Endothelial cell of umbilical vein (primary cell): ENCODE data around the gene YIPF2. TPM values are rescaled to one million over a fixed set of nuclear protein-coding genes. Genes with fewer than 3 reads are reported as not detected.

Experiments
- BruUV-seq: library from RNA; stranded (reverse); fragments of 400-500 nt; replicated peaks from 2 replicates; lab custom pipeline; 2021; lab: Mats Ljungman, UMichigan
- CTCF ChIA-PET: fragments of 300-600, 350-600 bp; sonication (Branson Sonifier 250); formaldehyde crosslinking; loops from one replicate; lab custom pipeline; 2021; ENCODE audit warnings: antibody characterized with exemption, inconsistent platforms; lab: Charles Lee
- POLR2A ChIA-PET: fragments of 300-600, 350-600 bp; sonication (Branson Sonifier 250); formaldehyde crosslinking; loops from one replicate; lab custom pipeline; 2021; ENCODE audit warnings: antibody characterized with exemption, inconsistent platforms; lab: Charles Lee
- DNase-seq: peaks from one replicate; pipeline ENCODE4 v3.0.0-alpha.2; 2011; ENCODE audit warnings: low read depth, low spot score
- FAIRE-seq: peaks from 2 replicates; lab custom pipeline; 2011; peaks lifted over from hg19 to GRCh38; lab: Jason Lieb, UNC
- H2AFZ ChIP-seq: 2 replicates; pipeline ENCODE4 v1.6.0; 2012; ENCODE audit warnings: low read depth, low read length, control low read depth, inconsistent platforms
- H3K27ac ChIP-seq: 2 replicates; pipeline ENCODE4 v1.5.1; 2011; ENCODE audit warnings: low read depth, mild to moderate bottlenecking, control low read depth, low read length, moderate library complexity; ENCODE audit not compliant: insufficient read depth
- H3K27me3 ChIP-seq, 2 experiments: 2 replicates each; pipeline versions ENCODE4 v1.6.0 to v1.6.1; 2011; ENCODE audit warnings: low read length in 2 of 2, mixed read lengths in 1 of 2; ENCODE audit not compliant: control insufficient read depth in 2 of 2, insufficient read depth in 2 of 2
- H3K36me3 ChIP-seq, 2 experiments: 2 replicates in 1 of 2; 3 replicates in 1 of 2; pipeline ENCODE4 v1.5.1; 2011; ENCODE audit warnings: low read length in 2 of 2, mild to moderate bottlenecking in 1 of 2, moderate library complexity in 1 of 2; ENCODE audit not compliant: control insufficient read depth in 2 of 2, insufficient read depth in 2 of 2; ENCODE audit errors: extremely low read depth in 1 of 2
- H3K4me1 ChIP-seq: 3 replicates; pipeline ENCODE4 v1.5.1; 2011; ENCODE audit warnings: mild to moderate bottlenecking, low read length; ENCODE audit not compliant: control insufficient read depth, insufficient read depth; ENCODE audit errors: extremely low read depth
- H3K4me2 ChIP-seq: 2 replicates; pipeline ENCODE4 v1.6.1; 2011; ENCODE audit warnings: low read length, control low read depth, mixed read lengths; ENCODE audit not compliant: insufficient read depth
- H3K4me3 ChIP-seq, 3 experiments: fragments of 200-600 bp in 1 of 3; sonication (generic), shearing (Covaris generic) in 1 of 3; replicated peaks in 1 of 3; 2 replicates each; pipeline ENCODE4 v1.5.1; 2011 to 2016; ENCODE audit warnings: control low read depth in 3 of 3, low read length in 3 of 3, mild to moderate bottlenecking in 2 of 3, inconsistent platforms in 1 of 3, low read depth in 1 of 3, moderate library complexity in 1 of 3; ENCODE audit not compliant: insufficient read depth in 1 of 3
- H3K79me2 ChIP-seq: 2 replicates; pipeline ENCODE4 v1.6.0; 2012; ENCODE audit warnings: low read length, inconsistent platforms; ENCODE audit not compliant: control insufficient read depth, insufficient read depth
- H3K9ac ChIP-seq: replicated peaks from 2 replicates; pipeline ENCODE3; 2011; ENCODE audit warnings: low read length, control low read depth; ENCODE audit not compliant: insufficient read depth; ENCODE audit errors: extremely low read depth
- H3K9me1 ChIP-seq: replicated peaks from 3 replicates; pipeline ENCODE4 v1.6.0; 2011; ENCODE audit warnings: mild to moderate bottlenecking, low read length; ENCODE audit not compliant: control insufficient read depth, insufficient read depth; ENCODE audit errors: extremely low read depth
- H3K9me3 ChIP-seq: replicated peaks from 2 replicates; pipeline ENCODE4 v1.5.1; 2012; ENCODE audit warnings: low read length, inconsistent platforms; ENCODE audit not compliant: control insufficient read depth, insufficient read depth
- H4K20me1 ChIP-seq: replicated peaks from 2 replicates; pipeline ENCODE3; 2011; ENCODE audit warnings: mild to moderate bottlenecking, low read length; ENCODE audit not compliant: control insufficient read depth, insufficient read depth; ENCODE audit errors: extremely low read depth
- CTCF ChIP-seq, 2 donors: IDR thresholded peaks; 1 replicate in 1 of 2; 2 replicates in 1 of 2; pipeline ENCODE4 v1.5.1; 2011; ENCODE audit warnings: low read length in 2 of 2, mild to moderate bottlenecking in 2 of 2, moderate library complexity in 2 of 2, control low read depth in 1 of 2, inconsistent platforms in 1 of 2, low read depth in 1 of 2; ENCODE audit not compliant: insufficient read depth in 1 of 2; ENCODE audit errors: extremely low read depth in 1 of 2
- EZH2 ChIP-seq: IDR thresholded peaks from 2 replicates; pipeline ENCODE4 v1.6.1; 2012; ENCODE audit warnings: borderline replicate concordance, low read depth, mild to moderate bottlenecking, moderate library complexity, low read length, inconsistent platforms; ENCODE audit not compliant: severe bottlenecking
- FOS ChIP-seq: IDR thresholded peaks from 2 replicates; pipeline ENCODE4 v1.6.1; 2011; ENCODE audit warnings: mild to moderate bottlenecking, low read length, moderate library complexity, borderline replicate concordance; ENCODE audit not compliant: insufficient read depth
- JUN ChIP-seq: IDR thresholded peaks from 2 replicates; pipeline ENCODE4 v1.6.1; 2011; ENCODE audit warnings: borderline replicate concordance, low read depth; ENCODE audit not compliant: insufficient read length, insufficient read depth
- MYC ChIP-seq: IDR thresholded peaks from one replicate; pipeline ENCODE4 v1.6.1; 2011; ENCODE audit warnings: mild to moderate bottlenecking, low read depth, low read length
- POLR2A ChIP-seq: IDR thresholded peaks from 2 replicates; pipeline ENCODE4 v1.6.1; 2012; ENCODE audit warnings: low read depth, mild to moderate bottlenecking, control low read depth, low read length
- POLR2AphosphoS5 ChIP-seq: IDR thresholded peaks from 2 replicates; pipeline ENCODE4 v1.6.1; 2012; ENCODE audit warnings: low read depth, mild to moderate bottlenecking, control low read depth, low read length, moderate library complexity; ENCODE audit not compliant: insufficient read depth
- dilution Hi-C: fragments of 300-500 bp; cut with MboI; formaldehyde crosslinking; loops from one replicate; pipeline ENCODE4 v1.15.0; 2019; ENCODE audit warnings: low sequenced_read_pairs; ENCODE audit not compliant: extremely low pct_ligation_motif_present
- intact Hi-C: fragments of 100-400 bp; cut with micrococcal nuclease; formaldehyde crosslinking; loops from one replicate; pipeline ENCODE4 v1.10.0; 2022
- polyA plus RNA-seq, 4 experiments: library from polyadenylated mRNA; depleted of rRNA in 3 of 4; stranded (reverse) in 3 of 4; unstranded in 1 of 4; fragments of >200 nt; gene quantifications; 2 replicates each; pipeline versions ENCODE4 v1.2.1 to v1.2.3, GENCODE V29; 2011 to 2012; ENCODE audit warnings: missing spikeins in 1 of 4
- total RNA-seq: library from RNA; stranded (reverse); gene quantifications from 2 replicates; pipeline ENCODE4 v1.2.3, GENCODE V29; 2021

Gene YIPF2
- total and polyA plus RNA-seq, 2 donors (not counting 3 experiments of a cell fraction or from before 2014, with no cell fraction given) = 47.8 to 104 TPM

DNA sequence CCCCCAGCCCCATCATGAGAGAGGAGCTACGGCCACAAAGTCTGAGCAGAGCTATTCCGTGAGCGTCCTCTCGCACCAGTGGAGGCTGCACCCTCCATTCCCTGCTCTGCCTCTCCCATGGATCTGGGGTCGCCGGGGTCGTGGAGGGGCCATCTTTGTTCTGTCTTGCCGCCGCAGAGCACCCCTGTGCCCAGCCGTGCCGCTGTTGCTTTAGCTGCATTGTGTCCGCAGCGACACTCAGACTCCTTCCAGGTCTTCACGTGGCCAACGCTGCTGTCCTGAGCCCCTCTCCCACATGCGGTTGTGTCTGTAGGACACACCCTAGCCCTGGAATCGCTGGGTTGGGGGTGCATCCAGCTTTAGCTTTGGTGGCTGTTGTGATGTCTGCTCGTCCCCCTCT is 15.8 kb downstream of the YIPF2 start:
- POLR2A ChIA-PET = no interaction called here
- TF ChIP-seq CTCF (IDR thresholded peaks at IDR 0.05; ENCODE audit: extremely low read depth in 1 of 2, insufficient read depth in 1 of 2, low read depth in 1 of 2, low read length in 2 of 2) (no peak), FOS (no peak), MYC (no peak), JUN (no peak), EZH2 (no peak), POLR2A (no peak), POLR2AphosphoS5 (no peak)
- H3K9me3 ChIP-seq = no peaks in the 10 kb centered on the region
- no peak overlapping the region for H2AFZ ChIP-seq
- peaks cover 0 to 43% of the 10 kb centered on the region in 2 experiments for H3K36me3 ChIP-seq
- no peak overlapping the region for H3K27ac ChIP-seq
- no TSS peak for BruUV-seq
- H3K27me3 ChIP-seq = no peaks in the 10 kb centered on the region
- no peak overlapping the region for H3K4me3 ChIP-seq
- no peak overlapping the region for H3K4me2 ChIP-seq
- CTCF ChIA-PET = interaction anchor here (0.9 to 1.3 kb wide), 3 partner anchors 14 to 40 kb away, joined by 3 to 4 read pairs (median 3); no protein-coding TSS in a partner anchor
- no peak for FAIRE-seq
- dilution Hi-C loops (loop anchor here (10.0 kb wide), 1 partner anchor 112 kb away; no protein-coding TSS in a partner anchor), intact Hi-C loops (no loop called here)
- H4K20me1 ChIP-seq = no peaks in the 10 kb centered on the region
- no peaks in the 10 kb centered on the region for H3K4me1 ChIP-seq
- DNase-seq = no peak
- H3K79me2 ChIP-seq = no peaks in the 10 kb centered on the region
- no peak overlapping the region for H3K9ac ChIP-seq
- H3K9me1 ChIP-seq = no peaks in the 10 kb centered on the region
